Measurements from ENCODE around the gene STK40. TPM values are rescaled to one million over a fixed set of nuclear protein-coding genes. Genes with fewer than 3 reads are reported as not detected.

Gene STK40
- total and polyA plus RNA-seq, 2 donors (not counting 1 experiment from before 2014, with no cell fraction given), result 14.2 to 15.1 TPM

- TF ChIP-seq, protein P1, sequence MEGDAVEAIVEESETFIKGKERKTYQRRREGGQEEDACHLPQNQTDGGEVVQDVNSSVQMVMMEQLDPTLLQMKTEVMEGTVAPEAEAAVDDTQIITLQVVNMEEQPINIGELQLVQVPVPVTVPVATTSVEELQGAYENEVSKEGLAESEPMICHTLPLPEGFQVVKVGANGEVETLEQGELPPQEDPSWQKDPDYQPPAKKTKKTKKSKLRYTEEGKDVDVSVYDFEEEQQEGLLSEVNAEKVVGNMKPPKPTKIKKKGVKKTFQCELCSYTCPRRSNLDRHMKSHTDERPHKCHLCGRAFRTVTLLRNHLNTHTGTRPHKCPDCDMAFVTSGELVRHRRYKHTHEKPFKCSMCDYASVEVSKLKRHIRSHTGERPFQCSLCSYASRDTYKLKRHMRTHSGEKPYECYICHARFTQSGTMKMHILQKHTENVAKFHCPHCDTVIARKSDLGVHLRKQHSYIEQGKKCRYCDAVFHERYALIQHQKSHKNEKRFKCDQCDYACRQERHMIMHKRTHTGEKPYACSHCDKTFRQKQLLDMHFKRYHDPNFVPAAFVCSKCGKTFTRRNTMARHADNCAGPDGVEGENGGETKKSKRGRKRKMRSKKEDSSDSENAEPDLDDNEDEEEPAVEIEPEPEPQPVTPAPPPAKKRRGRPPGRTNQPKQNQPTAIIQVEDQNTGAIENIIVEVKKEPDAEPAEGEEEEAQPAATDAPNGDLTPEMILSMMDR (conservative IDR thresholded peaks at IDR 0.05 in 1 of 2, IDR thresholded peaks at IDR 0.05 in 1 of 2; ENCODE audit: low read depth in 1 of 2, low read length in 2 of 2), result no peak
- TF ChIP-seq EZH2 (IDR thresholded peaks at IDR 0.05; ENCODE audit: low read length, missing control alignments), result no peak
- no peak overlapping the region for H3K4me2 ChIP-seq (ENCODE audit: extremely low read depth, insufficient read depth, low read length)
- no peak overlapping the region for H3K27ac ChIP-seq (ENCODE audit: insufficient read depth, low read length)
- no peak for DNase-seq (ENCODE audit: low read depth in 2 of 2)
- H3K36me3 ChIP-seq (ENCODE audit: control insufficient read depth, insufficient read depth, low read length), result no peaks in the 10 kb centered on the region
- H3K9ac ChIP-seq (ENCODE audit: insufficient read depth, low read length), result no peak overlapping the region
- H3K27me3 ChIP-seq (ENCODE audit: control insufficient read depth, insufficient read depth, low read length), result no peaks in the 10 kb centered on the region
- no peak overlapping the region for H3K4me3 ChIP-seq (replicated peaks in 1 of 4; ENCODE audit: control extremely low read depth in 1 of 4, insufficient read depth in 1 of 4, low read depth in 3 of 4, low read length in 4 of 4)
- H3K9me3 ChIP-seq (ENCODE audit: control insufficient read depth, insufficient read depth, low read depth, low read length), result no peaks in the 10 kb centered on the region
- peaks cover 4% of the 10 kb centered on the region for H3K4me1 ChIP-seq (ENCODE audit: control insufficient read depth, extremely low read depth, insufficient read depth, low read length)
- no peaks in the 10 kb centered on the region for H3K79me2 ChIP-seq (ENCODE audit: control insufficient read depth, insufficient read depth, low read length)
- no peaks in the 10 kb centered on the region for H4K20me1 ChIP-seq (ENCODE audit: control insufficient read depth, extremely low read depth, insufficient read depth, low read length)
- H2AFZ ChIP-seq (ENCODE audit: low read length), result no peak overlapping the region
Measured at GRCh38 chr1:36417931-36418330, 32.2 kb upstream of the STK40 start.

DNA sequence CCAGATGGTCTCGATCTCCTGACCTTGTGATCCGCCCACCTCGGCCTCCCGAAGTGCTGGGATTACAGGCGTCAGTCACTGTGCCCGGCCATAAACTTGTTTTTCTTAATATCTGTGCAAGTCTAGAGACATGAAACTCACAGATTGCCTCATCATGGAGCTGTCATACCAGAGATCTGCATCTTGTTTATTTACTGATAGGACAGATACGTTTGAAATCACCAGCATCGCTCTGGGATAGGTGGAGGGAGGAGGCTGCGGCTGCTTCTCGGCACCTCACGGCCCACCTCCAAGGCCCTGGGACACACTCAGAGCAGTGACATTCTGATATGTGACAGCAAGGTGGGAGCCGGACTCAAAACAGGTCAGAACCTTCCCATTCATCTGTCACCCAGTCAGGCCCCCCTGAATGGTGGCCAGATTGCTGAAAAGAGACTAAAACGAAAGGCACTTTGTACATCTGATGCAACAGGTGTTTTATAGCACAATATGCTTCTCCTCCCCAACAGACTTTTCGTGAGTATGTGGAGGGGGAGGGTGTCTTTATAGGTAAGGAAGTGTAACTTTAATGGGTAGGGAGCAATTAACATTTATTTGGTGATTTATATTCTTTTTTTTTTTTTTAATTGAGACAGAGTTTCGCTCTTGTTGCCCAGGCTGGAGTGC lies 30.1 kb upstream of the STK40 start:
- H3K4me1 ChIP-seq (ENCODE audit: control insufficient read depth, extremely low read depth, insufficient read depth, low read length), result peaks cover 4% of the 10 kb centered on the region
- H3K9me3 ChIP-seq (ENCODE audit: control insufficient read depth, insufficient read depth, low read depth, low read length), result no peaks in the 10 kb centered on the region
- H4K20me1 ChIP-seq (ENCODE audit: control insufficient read depth, extremely low read depth, insufficient read depth, low read length), result no peaks in the 10 kb centered on the region
- no peaks in the 10 kb centered on the region for H3K27me3 ChIP-seq (ENCODE audit: control insufficient read depth, insufficient read depth, low read length)
- no peaks in the 10 kb centered on the region for H3K79me2 ChIP-seq (ENCODE audit: control insufficient read depth, insufficient read depth, low read length)
- no peak overlapping the region for H3K4me2 ChIP-seq (ENCODE audit: extremely low read depth, insufficient read depth, low read length)
- no peak overlapping the region for H2AFZ ChIP-seq (ENCODE audit: low read length)
- H3K36me3 ChIP-seq (ENCODE audit: control insufficient read depth, insufficient read depth, low read length), result no peaks in the 10 kb centered on the region
- no peak overlapping the region for H3K9ac ChIP-seq (ENCODE audit: insufficient read depth, low read length)
- H3K27ac ChIP-seq (ENCODE audit: insufficient read depth, low read length), result no peak overlapping the region
- no peak overlapping the region for H3K4me3 ChIP-seq (replicated peaks in 1 of 4; ENCODE audit: control extremely low read depth in 1 of 4, insufficient read depth in 1 of 4, low read depth in 3 of 4, low read length in 4 of 4)
- TF ChIP-seq, protein P1 (conservative IDR thresholded peaks at IDR 0.05 in 1 of 2, IDR thresholded peaks at IDR 0.05 in 1 of 2; ENCODE audit: low read depth in 1 of 2, low read length in 2 of 2), result no peak
- TF ChIP-seq EZH2 (IDR thresholded peaks at IDR 0.05; ENCODE audit: low read length, missing control alignments), result no peak
- DNase-seq (ENCODE audit: low read depth in 2 of 2), result no peak

GRCh38 chr1:36414384-36414783 lies 28.7 kb upstream of the STK40 start:
- Histone ChIP-seq H4K20me1 (ENCODE audit: control insufficient read depth, extremely low read depth, insufficient read depth, low read length) (no peaks in the 10 kb centered on the region), H3K79me2 (ENCODE audit: control insufficient read depth, insufficient read depth, low read length) (no peaks in the 10 kb centered on the region), H3K9ac (ENCODE audit: insufficient read depth, low read length) (no peak overlapping the region), H3K9me3 (ENCODE audit: control insufficient read depth, insufficient read depth, low read depth, low read length) (no peaks in the 10 kb centered on the region), H3K36me3 (ENCODE audit: control insufficient read depth, insufficient read depth, low read length) (no peaks in the 10 kb centered on the region), H3K27me3 (ENCODE audit: control insufficient read depth, insufficient read depth, low read length) (no peaks in the 10 kb centered on the region), H3K4me1 (ENCODE audit: control insufficient read depth, extremely low read depth, insufficient read depth, low read length) (no peaks in the 10 kb centered on the region), H2AFZ (ENCODE audit: low read length) (no peak overlapping the region), H3K27ac (ENCODE audit: insufficient read depth, low read length) (no peak overlapping the region), H3K4me3 (replicated peaks in 1 of 4; ENCODE audit: control extremely low read depth in 1 of 4, insufficient read depth in 1 of 4, low read depth in 3 of 4, low read length in 4 of 4) (no peak overlapping the region), H3K4me2 (ENCODE audit: extremely low read depth, insufficient read depth, low read length) (no peak overlapping the region)
- TF ChIP-seq, protein P1 (conservative IDR thresholded peaks at IDR 0.05 in 1 of 2, IDR thresholded peaks at IDR 0.05 in 1 of 2; ENCODE audit: low read depth in 1 of 2, low read length in 2 of 2), result no peak
- no peak for DNase-seq (ENCODE audit: low read depth in 2 of 2)
